A549 treated with ZK216348 at 1 μM for 4 hours (cell line): ENCODE data around the gene CTTNBP2NL. TPM values are rescaled to one million over a fixed set of nuclear protein-coding genes. Genes with fewer than 3 reads are reported as not detected.

Experiments
- total RNA-seq: library from RNA; stranded (reverse); fragments of 200-300 nt; extraction: Qiagen RNA extraction; gene quantifications from 5 replicates; pipeline ENCODE4 v1.2.3, GENCODE V29; 2022; ENCODE audit warnings: low read depth

CTTNBP2NL gene
- 4.6 to 10.8 TPM (median 9.0 TPM) in 5 replicates for total RNA-seq

DNA sequence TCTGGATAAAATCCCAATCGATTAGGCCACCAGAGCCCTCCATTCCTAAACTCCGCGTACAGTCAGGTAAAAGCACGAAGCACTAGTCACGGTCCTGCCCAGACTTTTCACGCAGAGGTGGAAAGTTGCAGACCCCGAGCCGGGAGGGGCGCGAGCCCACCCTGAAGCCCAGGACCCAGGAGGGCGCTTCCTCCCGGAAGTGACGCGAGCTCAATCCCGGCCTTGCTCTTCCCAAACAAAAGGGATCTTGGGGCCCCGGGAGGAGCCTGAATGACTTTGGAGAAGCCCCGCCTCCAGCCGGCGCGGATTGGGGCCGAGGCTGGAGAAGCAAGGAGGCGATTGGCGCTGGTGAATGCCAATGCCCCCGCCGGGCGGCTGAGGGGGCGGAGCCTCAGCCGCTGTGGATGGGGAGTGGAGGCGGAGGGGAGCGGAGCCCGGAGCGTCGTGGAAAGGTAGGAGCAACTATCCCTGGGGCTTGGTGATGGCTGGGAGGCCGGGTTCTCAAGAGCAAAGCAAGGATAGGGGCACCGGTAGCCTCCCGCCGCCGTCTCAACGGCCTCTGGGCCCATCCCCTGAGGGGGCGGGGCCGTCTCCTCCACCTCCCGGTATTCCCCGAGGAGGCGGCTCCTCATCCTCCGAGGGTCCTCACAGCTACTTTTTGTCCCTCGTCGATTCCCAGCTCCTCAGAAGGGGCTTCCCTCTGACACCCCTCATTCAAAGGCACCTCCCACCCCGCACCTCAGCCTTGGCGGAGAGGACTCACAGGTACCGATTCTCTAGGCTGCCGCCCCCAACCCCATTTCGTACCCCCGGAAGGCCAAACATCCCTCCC, at the start of gene CTTNBP2NL:
Gene CTTNBP2NL (plus strand): TSS at position 394 of the 832 bp plus-strand sequence. CDS start 19,952 bp downstream, outside the sequence.

DNA sequence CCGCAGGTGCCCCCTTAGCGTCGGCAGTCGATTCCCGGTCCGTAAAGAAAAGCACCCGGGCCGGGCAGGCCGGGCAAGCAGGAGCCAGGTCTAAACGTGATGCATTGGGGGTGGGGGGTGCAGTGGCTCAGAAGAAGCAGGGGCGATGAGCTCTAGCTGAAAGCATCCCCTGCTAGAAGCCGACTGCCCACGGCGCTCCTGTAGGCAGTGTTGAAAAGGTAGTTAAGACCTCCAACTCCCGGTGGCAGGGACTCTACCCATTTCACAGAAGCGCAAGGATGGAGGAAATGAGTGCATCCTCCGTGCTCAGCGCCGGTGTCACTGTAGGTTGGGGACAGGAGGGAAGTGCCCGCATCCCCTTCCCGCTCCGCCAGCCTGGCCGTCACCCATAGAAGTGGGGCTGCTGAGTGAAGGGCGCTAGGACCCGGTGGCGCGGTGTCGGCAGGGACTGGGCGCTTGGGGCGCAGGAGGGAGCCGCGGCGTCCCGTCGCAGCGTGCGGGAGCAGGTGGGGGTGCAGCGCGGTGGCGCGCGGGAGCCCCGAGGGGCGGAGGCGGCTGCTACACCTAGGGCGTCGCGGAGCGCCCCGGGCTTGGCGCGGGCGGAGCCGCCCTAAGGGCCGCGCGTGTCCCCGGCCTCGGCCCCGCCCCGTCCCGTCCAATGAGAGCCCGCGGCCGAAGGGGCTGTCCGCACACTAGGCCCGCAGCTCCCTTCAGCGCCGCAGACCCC, 112.4 kb downstream of the CTTNBP2NL start, which contains the start of gene WNT2B:
Gene WNT2B (plus strand): TSS at position 688 of the 727 bp plus-strand sequence. CDS start 298 bp downstream, outside the sequence.

Other genes starting within 250 kb of the CTTNBP2NL start
- gene WNT2B, start 112.8 kb downstream of the CTTNBP2NL start, total RNA-seq, result 0.08 to 0.29 TPM (median 0.22 TPM) in 5 replicates
- gene ST7L, start 222.9 kb downstream of the CTTNBP2NL start, total RNA-seq, result 10.1 to 15.7 TPM (median 13.1 TPM) in 5 replicates
- gene CAPZA1, start 223.6 kb downstream of the CTTNBP2NL start, total RNA-seq, result 49.4 to 85.3 TPM (median 60.2 TPM) in 5 replicates